ENCODE data around the gene ST6GALNAC5.

ST6GALNAC5 gene

GRCh38 chr1:76868154-76868882 is 1.0 kb downstream of the ST6GALNAC5 start:
- Histone ChIP-seq H3K4me3 (ENCODE audit: low read depth, low read length) (peak overlapping the region; percentile 55), H3K27me3 (ENCODE audit: insufficient read depth, low read depth, severe bottlenecking) (no peaks in the 10 kb centered on the region)
- peak; percentile 55 for DNase-seq

GRCh38 chr1:76868916-76869315 is 1.6 kb downstream of the ST6GALNAC5 start:
- Histone ChIP-seq H3K27ac (peak overlapping the region; percentile 96), H3K27me3 (ENCODE audit: insufficient read depth, low read depth, severe bottlenecking) (no peaks in the 10 kb centered on the region), H3K36me3 (peaks cover 66% of the 10 kb centered on the region), H3K4me3 (ENCODE audit: low read depth, low read length) (peak overlapping the region; percentile 55), H3K9me3 (ENCODE audit: severe bottlenecking) (no peaks in the 10 kb centered on the region)
- no peak for TF ChIP-seq CTCF (IDR thresholded peaks at IDR 0.05; ENCODE audit: low read depth, low read length)
- DNase-seq: no peak

More at GRCh38 chr1:76868154-76868882, 1.0 kb downstream of the ST6GALNAC5 start:
- 0 out of 2 replicates have a peak, but pooled peaks have one; percentile 15 for TF ChIP-seq CTCF (IDR thresholded peaks at IDR 0.05; ENCODE audit: low read depth, low read length)
- H3K36me3 ChIP-seq: peaks cover 60% of the 10 kb centered on the region
- peak overlapping the region; percentile 96 for H3K27ac ChIP-seq
- H3K9me3 ChIP-seq (ENCODE audit: severe bottlenecking): no peaks in the 10 kb centered on the region

- peaks cover 72% of the 10 kb centered on the region for H3K36me3 ChIP-seq
- DNase-seq: no peak
- H3K27me3 ChIP-seq (ENCODE audit: insufficient read depth, low read depth, severe bottlenecking): no peaks in the 10 kb centered on the region
- peak overlapping the region; percentile 96 for H3K27ac ChIP-seq
- no peaks in the 10 kb centered on the region for H3K9me3 ChIP-seq (ENCODE audit: severe bottlenecking)
- TF ChIP-seq CTCF (IDR thresholded peaks at IDR 0.05; ENCODE audit: low read depth, low read length): no peak
- peak overlapping the region; percentile 55 for H3K4me3 ChIP-seq (ENCODE audit: low read depth, low read length)
Measured at GRCh38 chr1:76870037-76870436, 2.8 kb downstream of the ST6GALNAC5 start.

GRCh38 chr1:76871355-76871974 is 4.2 kb downstream of the ST6GALNAC5 start:
- peak overlapping the region; percentile 55 for H3K4me3 ChIP-seq (ENCODE audit: low read depth, low read length)
- H3K27ac ChIP-seq: peak overlapping the region; percentile 96
- no peaks in the 10 kb centered on the region for H3K9me3 ChIP-seq (ENCODE audit: severe bottlenecking)
- H3K27me3 ChIP-seq (ENCODE audit: insufficient read depth, low read depth, severe bottlenecking): no peaks in the 10 kb centered on the region
- no peak for DNase-seq
- TF ChIP-seq CTCF (IDR thresholded peaks at IDR 0.05; ENCODE audit: low read depth, low read length): no peak
- H3K36me3 ChIP-seq: peaks cover 86% of the 10 kb centered on the region

GRCh38 chr1:76872944-76873343 is 5.7 kb downstream of the ST6GALNAC5 start:
- H3K36me3 ChIP-seq: peaks cover 95% of the 10 kb centered on the region
- DNase-seq: no peak
- peak overlapping the region; percentile 55; the same call in 1 of the 2 replicates for H3K4me3 ChIP-seq (ENCODE audit: low read depth, low read length)
- no peak for TF ChIP-seq CTCF (IDR thresholded peaks at IDR 0.05; ENCODE audit: low read depth, low read length)
- peak overlapping the region; percentile 96 for H3K27ac ChIP-seq
- no peaks in the 10 kb centered on the region for H3K9me3 ChIP-seq (ENCODE audit: severe bottlenecking)
- H3K27me3 ChIP-seq (ENCODE audit: insufficient read depth, low read depth, severe bottlenecking): no peaks in the 10 kb centered on the region
